Prostate gland (tissue), 2 donors: ENCODE measurements around the gene THEM4. TPM values are rescaled to one million over a fixed set of nuclear protein-coding genes. Genes with fewer than 3 reads are reported as not detected.
"Not testable (repeated sequence)": the region's sequence is repeated elsewhere in the genome, so short reads cannot be mapped to it uniquely, and the experiment has no call there.

ENCODE experiments used
- DNase-seq: peaks from one replicate; pipeline ENCODE4 v3.0.0-alpha.2; 2019; ENCODE audit warnings: low spot score
- H3K27ac ChIP-seq, 2 donors: fragments of 200-600 bp; sonication (generic); 2 replicates each; pipeline ENCODE4 v1.5.1; 2017 to 2019
- H3K27me3 ChIP-seq: fragments of 200-600 bp; sonication (generic); replicated peaks from 2 replicates; pipeline ENCODE4 v1.5.1; 2019; ENCODE audit not compliant: insufficient read depth
- H3K36me3 ChIP-seq, 2 donors: fragments of 200-600 bp; sonication (generic); 1 replicate in 1 of 2; 2 replicates in 1 of 2; pipeline versions ENCODE4 v1.5.1 to v1.8.1; 2017 to 2019
- H3K4me1 ChIP-seq: fragments of 200-600 bp; sonication (generic); replicated peaks from 2 replicates; pipeline ENCODE4 v1.5.1; 2019
- H3K4me3 ChIP-seq, 2 donors: fragments of 200-600 bp; sonication (generic); 2 replicates each; pipeline ENCODE4 v1.5.1; 2017 to 2019
- H3K9me3 ChIP-seq: fragments of 200-600 bp; sonication (generic); 2 replicates; pipeline ENCODE4 v1.5.1; 2017
- CTCF ChIP-seq, 4 experiments: fragments of 200-600 bp in 2 of 4; fragments of 450-650 bp in 2 of 4; sonication (generic) in 2 of 4; IDR thresholded peaks; 1 replicate in 3 of 4; 2 replicates in 1 of 4; pipeline ENCODE4 v1.5.1; 2016 to 2019; ENCODE audit warnings: antibody characterized with exemption in 4 of 4, mild to moderate bottlenecking in 2 of 4, moderate library complexity in 2 of 4
- POLR2A ChIP-seq: fragments of 450-650 bp; IDR thresholded peaks from one replicate; pipeline ENCODE4 v1.6.1; 2016; ENCODE audit warnings: antibody characterized with exemption, mild to moderate bottlenecking
- POLR2AphosphoS5 ChIP-seq: sonication (generic); formaldehyde crosslinking; IDR thresholded peaks from one replicate; pipeline ENCODE4 v1.6.1; 2017; ENCODE audit warnings: antibody characterized with exemption
- WGBS: methylation state at CpG from one replicate; pipeline ENCODE4 v1.1.5; 2018; 5-methylcytosine and 5-hydroxymethylcytosine counted together
- intact Hi-C: fragments of 100-400 bp; cut with DNase I; formaldehyde crosslinking; loops from one replicate; pipeline ENCODE4 v1.14.2; 2022
- total RNA-seq, 2 donors: library from RNA; depleted of rRNA; stranded (reverse); fragments of >200 nt; gene quantifications; one replicate each; pipeline ENCODE4 v1.1.0, GENCODE V29; 2016

Gene THEM4
- total RNA-seq, 2 donors from 2014 or later = 21.2 to 30.3 TPM

GRCh38 chr1:151858886-151859665 lies 50.2 kb downstream of the THEM4 start:
- Histone ChIP-seq H3K27me3 (no peaks in the 10 kb centered on the region), H3K36me3 (no peaks in the 10 kb centered on the region), H3K27ac (no peak overlapping the region), H3K4me1 (no peaks in the 10 kb centered on the region), H3K4me3 (no peak overlapping the region), H3K9me3 (no peaks in the 10 kb centered on the region)
- 90% methylated on average over 6 of the region's 6 CpGs for WGBS
- DNase-seq = no peak
- TF ChIP-seq POLR2A (no peak), POLR2AphosphoS5 (no peak), CTCF (IDR thresholded peaks at IDR 0.05) (no peak)
- intact Hi-C loops = no loop called here

GRCh38 chr1:151858030-151858746 lies 51.1 kb downstream of the THEM4 start:
- H3K4me1 ChIP-seq = no peaks in the 10 kb centered on the region
- no peak for DNase-seq
- no peak overlapping the region for H3K4me3 ChIP-seq
- 56% methylated on average over 3 of the region's 3 CpGs for WGBS
- H3K36me3 ChIP-seq = no peaks in the 10 kb centered on the region
- TF ChIP-seq CTCF (IDR thresholded peaks at IDR 0.05) (no peak), POLR2AphosphoS5 (no peak), POLR2A (no peak)
- H3K27me3 ChIP-seq = no peaks in the 10 kb centered on the region
- intact Hi-C loops = no loop called here
- peak overlapping the region in 1 of 2 donors; percentile 8 for H3K27ac ChIP-seq
- H3K9me3 ChIP-seq = no peaks in the 10 kb centered on the region

- Histone ChIP-seq H3K4me1 (no peaks in the 10 kb centered on the region), H3K27ac (no peak overlapping the region), H3K4me3 (no peak overlapping the region), H3K36me3 (no peaks in the 10 kb centered on the region), H3K9me3 (no peaks in the 10 kb centered on the region), H3K27me3 (no peaks in the 10 kb centered on the region)
- DNase-seq = no peak
- no peak for TF ChIP-seq CTCF (IDR thresholded peaks at IDR 0.05)
- no peak for TF ChIP-seq POLR2A
- no peak for TF ChIP-seq POLR2AphosphoS5
- intact Hi-C loops = no loop called here
- WGBS = 33% methylated on average over 4 of the region's 4 CpGs
Measured at GRCh38 chr1:151855933-151856332, 53.4 kb downstream of the THEM4 start.

- DNase-seq, H3K27me3 ChIP-seq, H3K4me3 ChIP-seq, intact Hi-C loops, H3K36me3 ChIP-seq, H3K9me3 ChIP-seq, H3K27ac ChIP-seq, H3K4me1 ChIP-seq: not testable (repeated sequence)
- 61% methylated on average over 8 of the region's 8 CpGs for WGBS
Measured at GRCh38 chr1:151855516-151855915, 53.8 kb downstream of the THEM4 start.

- no peak for TF ChIP-seq POLR2A
- TF ChIP-seq CTCF (IDR thresholded peaks at IDR 0.05) = no peak
- no peak for TF ChIP-seq POLR2AphosphoS5
- no peak for DNase-seq
- H3K27me3 ChIP-seq = no peaks in the 10 kb centered on the region
- H3K4me1 ChIP-seq = no peaks in the 10 kb centered on the region
- no peak overlapping the region for H3K27ac ChIP-seq
- 84% methylated on average over 7 of the region's 7 CpGs for WGBS
- intact Hi-C loops = no loop called here
- H3K4me3 ChIP-seq = no peak overlapping the region
- H3K36me3 ChIP-seq = no peaks in the 10 kb centered on the region
- no peaks in the 10 kb centered on the region for H3K9me3 ChIP-seq
Measured at GRCh38 chr1:151854658-151855057, 54.7 kb downstream of the THEM4 start.
